Endometrial microvascular endothelial cells (primary cell): ENCODE data around the gene NIM1K. TPM values are rescaled to one million over a fixed set of nuclear protein-coding genes. Genes with fewer than 3 reads are reported as not detected.

Source experiments
- in situ Hi-C: cut with HindIII; loops from 2 replicates; pipeline ENCODE4 v1.10.0; 2017; ENCODE audit warnings: low sequenced_read_pairs, low pct_unique_long_range_greater_than_20kb; ENCODE audit errors: inconsistent ontology term
- total RNA-seq: library from RNA; depleted of rRNA; stranded (reverse); fragments of >200 nt; gene quantifications from one replicate; pipeline ENCODE4 v1.2.3, GENCODE V29; 2015; ENCODE audit errors: inconsistent ontology term

NIM1K gene
- total RNA-seq, 1 donor from 2014 or later, result not detected

DNA sequence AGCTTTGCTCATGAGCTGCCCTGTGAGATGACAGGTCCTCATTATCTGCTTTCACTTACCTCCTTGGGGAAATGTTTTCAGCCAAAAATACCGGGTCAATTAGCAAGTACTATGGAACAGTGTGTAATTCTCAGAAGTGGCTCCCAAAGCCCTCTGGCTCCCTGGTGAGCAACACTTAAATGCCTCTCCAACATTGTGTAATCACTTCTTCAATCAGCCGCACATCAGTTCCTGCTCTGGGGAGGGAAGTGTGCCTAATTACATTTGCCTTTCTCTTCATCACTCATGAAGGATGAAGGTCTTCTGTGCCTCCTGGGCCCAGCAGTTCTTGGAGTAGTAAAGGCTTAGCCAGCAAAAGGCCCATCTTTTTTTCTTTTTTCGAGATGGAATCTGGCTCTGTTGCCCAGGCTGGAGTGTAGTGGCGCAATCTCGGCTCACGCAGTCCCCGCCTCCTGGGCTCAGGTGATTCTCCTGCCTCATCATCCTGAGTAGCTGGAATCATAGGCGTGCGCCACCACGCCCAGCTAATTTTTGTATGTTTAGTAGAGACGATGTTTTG, 23.1 kb downstream of the NIM1K start:
- in situ Hi-C loops, result no loop called here

DNA sequence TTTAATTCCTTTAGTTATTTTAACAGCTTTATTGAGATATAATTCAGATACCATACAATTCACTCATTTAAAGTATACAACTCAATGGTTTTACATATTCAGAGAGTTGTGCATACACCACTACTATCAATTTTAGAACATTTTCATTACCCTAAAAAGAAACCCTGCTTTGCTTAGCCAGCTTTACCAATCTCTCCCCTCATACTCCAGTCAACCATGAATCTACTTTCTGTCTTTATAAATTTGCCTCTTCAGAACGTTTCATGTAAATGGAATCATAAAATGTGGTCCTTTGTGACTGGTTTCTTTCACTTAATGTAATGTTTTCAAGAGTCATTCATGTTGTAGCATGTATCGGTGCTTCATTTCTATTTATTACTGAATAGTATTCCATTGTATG, 24.9 kb downstream of the NIM1K start:
- in situ Hi-C loops, result no loop called here

DNA sequence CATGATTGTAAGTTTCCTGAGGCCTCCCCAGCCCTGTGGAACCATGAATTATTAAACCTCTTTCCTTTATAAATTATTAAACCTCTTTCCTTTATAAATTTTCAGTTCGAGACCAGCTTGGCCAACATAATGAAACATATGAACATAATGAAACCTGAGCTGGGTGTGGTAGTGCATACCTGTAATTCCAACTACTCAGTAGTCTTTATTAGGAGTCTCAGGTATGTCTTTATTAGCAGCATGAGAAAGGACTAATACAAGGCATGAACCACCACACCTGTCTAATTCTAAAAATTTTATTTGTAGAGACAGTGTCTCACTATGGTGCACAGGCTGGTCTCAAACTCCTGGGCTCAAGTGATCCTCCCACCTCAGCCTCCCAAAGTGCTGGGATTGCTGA, 27.1 kb downstream of the NIM1K start:
- in situ Hi-C loops, result no loop called here

DNA sequence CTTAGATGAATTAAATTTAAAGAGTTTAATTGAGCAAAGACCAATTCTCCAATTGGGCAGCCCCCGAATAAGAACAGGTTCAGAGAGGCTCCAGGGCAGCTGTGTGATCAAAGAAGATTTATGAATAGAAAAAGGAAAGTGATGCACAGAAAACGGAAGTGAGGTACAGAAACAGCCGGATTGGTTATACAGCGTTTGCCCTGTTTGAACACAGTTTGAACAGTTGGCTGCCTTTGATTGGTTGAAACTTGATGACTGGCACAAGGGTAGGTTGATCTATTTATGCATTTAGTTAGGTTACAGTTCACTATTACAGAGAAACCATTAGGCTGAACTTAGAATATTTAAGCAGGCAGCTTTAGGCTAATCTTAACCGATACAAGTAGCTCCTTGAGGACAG, 29.5 kb downstream of the NIM1K start:
- in situ Hi-C loops, result no loop called here

DNA sequence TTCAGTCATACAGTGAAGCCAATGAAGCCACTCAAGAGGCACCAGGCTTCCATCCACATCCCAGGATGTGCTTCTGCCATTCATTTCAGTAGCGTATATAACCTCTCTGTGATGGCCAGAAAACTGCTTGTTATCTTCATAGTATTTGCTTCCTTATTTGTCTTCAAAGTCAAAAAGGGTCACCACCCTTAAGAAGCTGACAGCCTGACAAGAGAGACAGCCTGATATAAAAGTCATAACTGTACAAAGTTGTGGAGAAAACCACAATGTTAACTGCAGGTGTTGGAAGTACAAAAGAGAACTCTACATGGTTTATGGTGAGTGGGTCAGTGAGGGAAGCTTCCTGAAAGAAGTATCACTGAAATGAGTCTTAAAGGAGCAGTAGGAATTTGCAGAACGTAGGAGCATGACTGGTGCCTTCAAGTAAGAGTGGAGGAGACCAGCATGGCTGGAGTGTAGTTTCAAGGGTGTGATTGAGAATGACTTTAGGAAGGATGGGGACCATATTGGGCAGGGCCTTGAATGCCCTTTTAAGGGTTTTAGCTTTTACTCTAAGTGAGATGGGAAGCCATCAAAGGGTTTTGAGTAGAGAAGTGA, 33.7 kb downstream of the NIM1K start:
- in situ Hi-C loops, result no loop called here

DNA sequence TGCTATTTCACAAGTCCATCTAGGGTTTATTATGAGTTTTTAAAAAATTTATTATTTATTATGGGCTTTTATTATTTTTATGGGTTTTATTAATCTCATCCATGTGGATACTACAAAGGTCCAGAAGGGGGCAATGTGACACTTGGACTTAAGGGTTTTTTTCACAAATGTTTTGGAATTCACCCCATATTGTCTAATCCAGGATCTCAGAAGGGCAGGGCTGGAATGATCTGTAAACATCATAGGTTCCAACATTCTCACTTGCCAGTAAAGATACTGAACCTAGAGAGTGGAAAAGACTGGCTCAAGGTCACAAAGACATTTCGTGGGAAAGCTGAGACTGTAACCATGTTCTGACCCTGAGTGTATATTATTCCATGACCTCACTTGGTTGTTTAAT, 35.6 kb downstream of the NIM1K start:
- in situ Hi-C loops, result no loop called here

DNA sequence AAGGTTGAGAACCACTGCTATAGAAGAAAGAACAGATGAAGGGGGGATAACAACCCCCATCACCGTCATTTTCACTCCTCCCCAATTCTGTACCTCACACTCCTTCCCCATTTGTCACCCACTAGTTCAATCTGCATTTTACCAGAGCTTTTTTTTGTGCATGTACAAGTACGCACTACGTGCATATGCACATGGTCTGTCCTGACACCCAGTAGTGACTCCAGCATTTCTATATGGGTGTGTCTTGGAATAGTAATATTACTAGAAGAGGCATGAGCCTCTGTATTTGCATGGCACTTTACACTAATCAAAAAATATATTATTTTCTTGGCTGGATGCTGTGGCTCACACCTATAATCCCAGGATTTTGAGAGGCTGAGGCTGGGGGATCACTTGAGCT, 38.7 kb downstream of the NIM1K start:
- in situ Hi-C loops, result no loop called here

DNA sequence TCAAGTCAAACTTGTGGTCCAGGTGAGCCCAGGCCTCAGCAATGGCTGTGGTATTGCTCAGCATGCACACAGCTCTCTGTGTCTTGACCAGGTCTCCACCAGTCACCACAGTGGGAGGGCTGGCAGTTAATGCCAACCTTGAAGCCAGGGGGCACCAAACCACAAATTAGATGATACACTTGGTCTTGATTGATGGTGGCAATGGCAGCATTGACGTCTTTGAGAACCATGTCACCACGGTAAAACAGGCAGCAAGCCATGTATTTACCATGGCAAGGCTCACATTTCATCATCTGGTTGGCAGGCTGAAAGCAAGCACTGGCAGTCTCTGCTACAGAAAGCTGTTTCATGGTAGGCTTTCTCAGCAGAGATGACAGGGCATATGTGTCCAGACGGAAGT, 40.0 kb downstream of the NIM1K start:
- in situ Hi-C loops, result no loop called here

DNA sequence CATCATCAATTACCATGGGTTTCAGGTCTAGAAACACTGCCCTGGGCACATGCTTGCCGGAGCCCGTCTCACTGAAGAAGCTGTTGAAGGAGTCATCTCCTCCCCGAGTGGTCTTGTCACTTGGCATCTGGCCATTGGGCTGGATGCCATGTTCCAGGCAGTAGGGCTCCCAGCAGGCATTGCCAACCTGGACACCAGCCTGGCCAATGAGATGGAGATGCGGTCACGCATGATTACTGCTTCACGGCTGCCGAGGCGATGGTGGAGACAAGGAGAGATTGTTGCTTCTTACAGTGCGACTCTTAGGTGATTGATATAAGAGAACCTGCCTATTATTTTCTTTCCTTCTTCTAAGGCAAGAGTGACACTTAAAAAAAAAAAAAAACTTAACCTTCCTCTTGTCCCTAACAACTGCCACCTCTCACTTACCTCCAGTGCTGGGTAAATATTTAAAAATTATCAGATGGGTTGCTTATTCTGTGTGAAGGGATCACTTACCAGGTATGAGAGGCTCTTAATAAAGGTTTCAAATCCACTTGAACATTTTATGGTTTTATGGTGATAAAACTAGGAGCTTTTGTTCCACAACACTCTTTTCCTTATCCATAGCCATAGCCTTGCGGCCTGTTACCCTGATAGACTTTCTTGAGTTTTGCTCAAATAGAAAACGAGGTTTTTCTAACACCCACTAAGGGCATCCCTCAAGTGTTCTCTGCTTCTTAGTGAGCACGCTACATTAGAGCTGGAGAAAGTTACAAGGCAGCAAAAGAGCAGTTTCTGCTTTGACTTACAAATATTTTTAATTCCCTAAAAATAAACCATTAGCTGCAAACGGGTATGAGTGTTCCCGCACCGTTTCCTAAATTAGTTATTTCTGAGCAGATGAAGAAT, 41.2 kb downstream of the NIM1K start:
- in situ Hi-C loops, result no loop called here

DNA sequence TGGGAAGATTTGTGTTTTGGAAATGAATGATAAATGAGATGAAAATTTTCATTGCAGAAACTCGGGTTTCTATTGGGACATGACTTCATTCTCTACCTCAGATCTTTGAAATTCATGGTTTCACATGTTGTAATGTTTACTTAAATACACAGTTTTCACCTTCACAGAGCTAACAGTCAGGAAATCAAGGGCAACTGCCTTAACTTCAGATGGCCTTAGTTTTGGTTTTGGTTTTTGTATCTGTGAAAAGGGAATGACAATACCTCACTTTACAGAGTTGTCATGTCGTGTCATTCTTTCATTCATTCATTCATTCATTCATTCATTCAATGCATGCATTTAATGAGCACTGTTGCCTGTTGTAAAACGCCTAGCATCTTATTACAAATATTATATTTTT, 41.9 kb downstream of the NIM1K start:
- in situ Hi-C loops, result no loop called here

DNA sequence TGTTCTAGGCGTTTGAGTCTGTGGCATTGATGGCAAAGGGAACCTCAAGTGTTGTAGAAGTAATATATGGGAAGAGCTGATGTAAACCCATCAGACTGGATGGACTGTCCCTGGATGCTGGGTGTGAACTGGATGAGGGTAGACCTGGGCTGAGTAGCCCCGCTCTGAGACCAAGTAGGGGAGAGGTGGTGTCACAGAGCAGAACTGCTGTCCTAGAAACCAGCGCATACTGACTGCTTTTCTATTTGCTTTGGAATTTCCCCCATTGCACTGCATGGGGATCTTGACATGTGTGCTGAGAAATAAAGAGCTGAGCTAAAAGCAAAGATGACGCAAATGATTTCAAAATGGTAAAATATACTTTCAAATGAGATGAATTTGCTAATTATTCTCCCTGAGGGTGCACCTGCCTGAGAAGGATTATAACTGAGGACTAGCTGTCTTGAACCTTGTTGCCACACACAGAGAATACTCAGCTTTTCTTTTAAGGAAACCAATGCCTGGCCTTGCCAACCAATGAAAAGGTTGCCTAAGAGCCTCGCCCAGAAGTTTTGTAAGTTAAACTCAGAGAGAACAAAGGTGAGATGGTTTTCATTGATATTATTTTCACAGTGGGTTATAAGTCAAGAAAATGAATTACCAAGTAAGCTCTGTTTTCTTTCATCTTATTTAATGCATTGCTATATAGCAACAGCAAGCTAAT, 44.8 kb downstream of the NIM1K start:
- in situ Hi-C loops, result no loop called here

DNA sequence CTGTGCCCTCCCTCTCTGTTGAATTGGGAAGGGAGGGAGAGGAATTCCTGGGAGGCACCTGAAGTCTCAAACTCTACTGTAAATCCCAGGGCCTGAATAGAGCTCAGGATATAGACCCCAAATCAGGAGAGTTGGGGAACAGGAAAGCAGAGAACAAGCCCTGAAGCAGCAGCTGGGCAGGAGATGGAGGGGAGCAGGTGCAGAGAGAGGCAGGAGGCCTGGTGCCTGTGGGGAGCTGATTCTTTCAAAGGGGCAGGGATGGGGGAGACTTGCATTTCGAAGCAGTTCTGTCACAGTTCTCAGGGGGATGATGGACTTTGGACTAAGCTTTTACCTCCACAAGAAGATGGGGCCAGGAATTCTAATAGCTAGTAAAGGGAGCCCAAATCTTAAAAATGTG, 50.2 kb downstream of the NIM1K start:
- in situ Hi-C loops, result no loop called here

DNA sequence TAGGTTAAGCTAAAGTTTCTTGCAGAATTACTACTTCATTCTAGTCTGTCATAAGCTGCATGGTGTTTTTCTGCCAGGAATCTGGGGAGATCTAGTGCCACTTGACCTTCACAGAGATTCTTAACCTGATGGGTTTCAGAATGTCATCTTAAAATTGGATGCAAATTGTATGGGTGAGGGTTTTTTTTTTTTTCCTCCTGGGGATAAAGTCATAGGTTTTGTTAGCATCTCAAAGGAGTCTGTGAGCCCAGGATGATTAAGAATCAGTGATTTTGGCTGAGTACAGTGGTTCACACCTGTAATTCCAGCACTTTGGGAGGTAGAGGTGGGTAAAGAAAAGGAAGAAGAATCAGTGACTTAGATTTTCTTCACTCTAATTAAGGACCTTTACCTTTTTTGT, 51.2 kb downstream of the NIM1K start:
- in situ Hi-C loops, result no loop called here

DNA sequence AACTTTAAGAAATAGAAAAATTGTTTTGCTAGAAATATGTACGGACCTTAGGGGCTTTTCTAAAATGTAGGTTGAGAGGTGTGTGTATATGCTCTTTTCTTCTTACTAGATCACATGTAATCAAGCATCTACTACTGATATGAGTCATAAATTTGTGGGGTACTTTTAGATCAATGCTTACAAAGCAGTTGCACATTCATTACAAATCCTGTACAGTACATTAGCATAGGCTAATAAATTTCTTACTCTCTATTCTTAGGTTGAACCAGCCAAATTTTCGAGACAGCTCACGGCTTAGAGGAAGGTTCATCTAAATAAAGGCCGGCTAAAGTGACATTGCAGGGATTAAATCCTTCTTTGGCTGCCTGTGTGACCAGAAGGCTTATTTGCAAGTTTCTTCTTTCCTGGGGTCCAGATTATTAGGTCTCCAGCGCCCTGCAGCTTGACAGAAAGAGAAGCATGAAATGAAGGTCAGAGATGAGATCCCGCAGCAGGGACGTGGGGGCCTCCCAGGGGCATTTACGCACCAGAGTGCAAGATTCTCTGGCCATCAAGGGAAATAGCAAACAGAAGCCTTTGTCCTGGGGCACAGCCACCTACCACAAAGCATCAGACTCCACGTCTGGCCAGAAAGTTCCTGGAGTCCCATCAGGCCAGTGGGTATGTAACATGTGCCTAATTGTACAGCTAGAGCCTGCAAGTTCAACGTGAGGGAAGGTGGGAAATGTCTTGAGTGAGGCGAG, 53.0 kb downstream of the NIM1K start:
- in situ Hi-C loops, result no loop called here

DNA sequence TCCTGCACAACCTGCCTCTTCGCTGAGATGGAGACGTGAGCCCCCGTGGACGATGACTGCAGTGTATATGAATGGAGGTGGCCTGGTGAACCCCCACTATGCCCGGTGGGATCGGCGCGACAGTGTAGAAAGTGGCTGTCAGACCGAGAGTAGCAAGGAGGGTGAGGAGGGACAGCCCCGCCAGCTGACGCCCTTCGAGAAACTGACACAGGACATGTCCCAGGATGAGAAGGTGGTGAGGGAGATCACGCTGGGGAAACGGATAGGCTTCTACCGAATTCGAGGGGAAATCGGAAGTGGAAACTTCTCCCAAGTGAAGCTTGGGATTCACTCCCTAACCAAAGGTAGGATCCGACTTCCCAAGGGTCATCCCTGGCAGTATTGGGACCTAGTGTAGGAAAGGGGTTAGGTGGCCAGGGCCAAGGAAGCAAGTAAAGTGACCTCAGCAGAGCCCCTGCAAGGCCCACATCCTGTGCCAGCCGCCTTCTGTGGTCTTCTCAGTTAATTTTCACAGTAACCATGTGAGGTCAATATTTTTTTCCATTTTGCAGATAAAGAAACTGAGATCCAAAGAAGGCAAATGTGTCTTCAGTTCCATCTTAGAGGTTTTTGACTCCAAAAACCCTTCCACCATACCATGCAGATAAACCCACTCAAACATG, 53.8 kb downstream of the NIM1K start:
- in situ Hi-C loops, result no loop called here

DNA sequence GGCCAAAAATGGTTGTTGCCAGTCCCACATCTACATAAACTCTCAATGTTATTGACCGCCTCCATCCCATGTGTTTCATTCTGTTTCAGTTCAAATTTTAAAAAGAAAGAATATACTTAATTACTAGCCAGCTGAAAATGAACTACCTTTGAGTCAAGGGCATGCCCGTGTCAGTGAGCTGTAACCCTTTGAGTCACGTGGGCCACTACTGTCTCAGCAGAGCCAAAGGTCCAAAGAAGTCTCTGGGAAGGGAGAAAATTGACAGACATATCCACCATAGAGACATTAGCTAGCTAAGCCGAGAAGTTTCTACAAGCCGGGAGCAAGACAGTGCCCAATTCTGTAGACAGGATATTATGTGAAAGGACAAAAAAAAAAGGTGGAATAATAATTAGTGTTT, 59.7 kb downstream of the NIM1K start:
- in situ Hi-C loops, result no loop called here

DNA sequence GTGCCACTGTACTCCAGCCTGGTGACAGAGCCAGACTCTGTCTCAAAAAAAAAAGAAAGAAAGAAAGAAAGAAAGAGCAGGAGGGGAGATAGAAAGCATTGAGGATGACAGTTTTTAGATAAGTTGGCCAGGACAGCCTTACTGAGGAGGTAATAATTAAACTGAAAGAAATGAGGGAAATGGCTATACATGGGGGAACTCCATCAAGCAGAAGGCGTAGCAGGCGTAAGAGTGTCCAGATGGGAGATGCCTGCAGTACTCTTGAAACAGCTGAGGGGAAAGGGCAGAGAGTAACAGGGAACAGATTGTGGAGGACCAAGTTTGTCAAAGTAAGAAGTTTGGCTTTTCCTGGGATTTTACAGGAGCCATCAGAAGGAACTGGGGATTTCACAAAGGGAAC, 63.7 kb downstream of the NIM1K start:
- in situ Hi-C loops, result no loop called here

DNA sequence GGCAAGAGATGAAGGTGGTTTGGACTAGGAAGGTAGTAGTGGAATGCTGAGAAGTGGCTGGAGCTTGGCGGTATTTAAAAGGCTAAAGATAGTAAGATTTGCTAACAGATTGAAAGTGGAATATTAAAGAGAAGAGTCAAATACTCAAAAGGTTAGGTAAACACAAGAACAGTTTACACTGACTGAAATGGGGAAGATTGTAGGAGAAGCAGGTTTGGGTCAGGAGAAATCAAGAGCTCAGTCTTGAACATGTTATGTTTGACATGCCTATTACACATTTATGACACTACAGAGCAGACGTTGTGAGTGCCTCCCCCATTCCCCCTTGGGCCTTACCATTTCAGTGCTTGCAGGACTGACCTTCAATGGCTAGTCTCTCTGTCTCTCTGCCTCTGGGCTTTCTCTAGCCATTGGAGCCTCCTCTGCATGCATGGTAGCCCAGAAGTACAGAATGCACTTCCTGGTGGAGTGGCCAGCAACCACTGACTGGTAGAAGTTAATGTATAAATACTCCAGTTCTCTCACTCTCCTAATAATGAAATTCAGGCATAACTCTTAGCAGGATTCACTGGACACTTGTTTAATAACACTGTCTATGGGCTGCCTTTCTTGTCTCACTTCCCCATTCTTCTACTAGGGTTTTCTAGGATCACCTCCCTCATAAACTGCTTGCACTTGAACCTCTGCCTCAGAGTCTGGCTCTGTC, 64.4 kb downstream of the NIM1K start:
- in situ Hi-C loops, result no loop called here
